ENCODE measurements around the gene NUCB1. TPM values are rescaled to one million over a fixed set of nuclear protein-coding genes. Genes with fewer than 3 reads are reported as not detected.
A peak's percentile ranks its signal among the peaks of the same experiment; 100 is the strongest.

The NUCB1 gene
- 100 to 1,000 TPM; 154 to 506 (median 444) TPM for total RNA-seq

- Histone ChIP-seq H3K27ac (peak within 1 kb of the TSS; percentile 79 to 88 (median 84)), H3K36me3 (peaks cover 0 to 10% (median 0%) of the 10 kb centered on the region in 3 donors), H3K4me1 (peaks cover 0 to 20% (median 0%) of the 10 kb centered on the region in 4 donors), H3K4me3 (peak within 1 kb of the TSS; percentile 55 to 94 (median 76)), H3K27me3 (no peaks in the 10 kb centered on the region), H3K9me3 (no peaks in the 10 kb centered on the region)
- peak in 3 of 6 experiments; percentile 39 to 44 (median 40) for TF ChIP-seq CTCF (IDR thresholded peaks at IDR 0.05)
- TF ChIP-seq POLR2A (IDR thresholded peaks at IDR 0.05) = peak; percentile 77 to 95
- peak; percentile 99 to 100 (median 99) for DNase-seq
These were observed at the start of gene NUCB1 for GRCh38 chr19:48899781-48900476. Gene NUCB1, plus strand, starts transcription at chr19:48900312. Its CDS starts 485 bp downstream, at chr19:48900797.

DNA sequence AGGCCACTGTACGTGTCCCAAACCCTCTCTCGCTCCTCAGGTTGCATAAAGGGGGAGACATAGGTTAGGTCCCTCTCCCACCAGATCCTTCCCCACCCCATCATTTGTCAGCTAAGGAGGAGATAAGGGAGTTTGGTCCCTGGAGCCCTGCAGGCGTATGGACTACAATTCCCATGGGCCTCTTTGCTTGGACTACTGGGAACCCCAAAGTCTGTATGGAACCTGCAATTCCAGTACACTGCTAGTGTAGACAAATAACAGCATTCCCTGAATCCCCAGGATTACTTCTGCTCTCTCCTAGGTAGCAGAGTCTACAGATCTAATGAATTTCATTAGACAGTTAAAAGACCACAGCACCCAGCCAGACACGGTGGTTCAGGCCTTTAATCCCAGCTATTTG, 47.8 kb upstream of the NUCB1 start:
- no peak for DNase-seq
- Histone ChIP-seq H3K9me3 (no peaks in the 10 kb centered on the region), H3K27me3 (no peaks in the 10 kb centered on the region), H3K4me1 (no peaks in the 10 kb centered on the region), H3K27ac (no peak overlapping the region), H3K36me3 (no peaks in the 10 kb centered on the region), H3K4me3 (no peak overlapping the region)
- TF ChIP-seq POLR2A (IDR thresholded peaks at IDR 0.05) (no peak), CTCF (IDR thresholded peaks at IDR 0.05) (no peak)

DNA sequence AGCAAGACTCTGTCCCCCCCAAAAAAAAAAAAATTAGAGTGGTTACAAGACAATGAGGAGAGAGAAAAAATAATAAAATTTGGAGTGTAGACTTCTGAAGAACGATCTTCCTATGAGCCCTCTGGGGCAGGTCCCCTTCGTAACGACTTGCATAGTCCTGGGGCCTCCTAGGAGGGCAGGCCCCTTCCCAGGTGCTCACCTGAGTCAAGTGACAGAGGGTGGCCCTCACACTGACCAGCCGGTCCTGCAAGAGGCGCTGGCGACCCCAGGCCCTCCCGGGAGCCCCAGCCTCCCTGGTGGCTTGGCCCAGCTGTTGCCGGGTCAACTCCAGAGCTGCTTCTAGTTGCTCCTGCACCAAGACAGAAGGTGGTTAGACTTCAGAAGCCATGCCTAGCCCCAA, 46.6 kb upstream of the NUCB1 start:
- DNase-seq = no peak
- no peak for TF ChIP-seq POLR2A (IDR thresholded peaks at IDR 0.05)
- no peak for TF ChIP-seq CTCF (IDR thresholded peaks at IDR 0.05)
- Histone ChIP-seq H3K4me3 (no peak overlapping the region), H3K27ac (no peak overlapping the region), H3K9me3 (no peaks in the 10 kb centered on the region), H3K27me3 (no peaks in the 10 kb centered on the region), H3K36me3 (no peaks in the 10 kb centered on the region), H3K4me1 (no peaks in the 10 kb centered on the region)

- no peak overlapping the region for H3K4me3 ChIP-seq
- no peak for DNase-seq
- TF ChIP-seq POLR2A (IDR thresholded peaks at IDR 0.05) (no peak), CTCF (IDR thresholded peaks at IDR 0.05) (no peak)
- H3K27ac ChIP-seq = no peak overlapping the region
- H3K27me3 ChIP-seq = no peaks in the 10 kb centered on the region
- no peaks in the 10 kb centered on the region for H3K36me3 ChIP-seq
- H3K4me1 ChIP-seq = no peaks in the 10 kb centered on the region
- H3K9me3 ChIP-seq = no peaks in the 10 kb centered on the region
These were observed 46.0 kb upstream of the NUCB1 start for GRCh38 chr19:48854103-48854502.

DNA sequence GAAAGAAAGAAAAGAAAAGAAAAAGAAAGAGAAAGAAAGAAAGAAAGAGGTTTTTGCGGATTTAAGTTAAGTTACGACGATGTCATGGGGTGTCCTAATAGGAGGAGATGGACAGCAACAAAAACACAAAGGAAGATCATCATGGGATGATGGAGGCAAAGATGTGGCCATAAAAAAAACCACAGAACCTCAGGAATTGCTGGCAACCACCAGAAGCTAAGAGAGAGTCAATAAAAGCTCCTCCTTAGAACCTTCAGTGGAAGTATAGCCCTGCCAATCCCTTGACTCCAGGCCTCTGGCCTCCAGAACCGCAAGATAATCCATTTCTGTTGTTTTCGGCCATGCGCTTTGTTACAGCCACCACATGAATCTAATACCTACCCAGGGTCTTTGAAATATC, 43.2 kb upstream of the NUCB1 start:
- no peaks in the 10 kb centered on the region for H3K36me3 ChIP-seq

More for the DNA sequence above, 43.2 kb upstream of the NUCB1 start:
- Histone ChIP-seq H3K4me3 (no peak overlapping the region), H3K27ac (no peak overlapping the region), H3K4me1 (no peaks in the 10 kb centered on the region), H3K27me3 (no peaks in the 10 kb centered on the region), H3K9me3 (no peaks in the 10 kb centered on the region)
- TF ChIP-seq CTCF (IDR thresholded peaks at IDR 0.05) = no peak
- no peak for TF ChIP-seq POLR2A (IDR thresholded peaks at IDR 0.05)
- DNase-seq = no peak

All from Peyer's patch (tissue), 4 donors.